Measurements from ENCODE around the gene NKX1-1.

Gene NKX1-1

GRCh38 chr4:1368421-1369090, 37.7 kb downstream of the NKX1-1 start:
- TF ChIP-seq GATA3 (IDR thresholded peaks at IDR 0.05; ENCODE audit: low read depth, low read length) (no peak), GATA2 (IDR thresholded peaks at IDR 0.05; ENCODE audit: low read depth, low read length) (no peak)

GRCh38 chr4:1367936-1368289, 38.3 kb downstream of the NKX1-1 start:
- TF ChIP-seq GATA2 (IDR thresholded peaks at IDR 0.05; ENCODE audit: low read depth, low read length) (no peak), GATA3 (IDR thresholded peaks at IDR 0.05; ENCODE audit: low read depth, low read length) (no peak)

GRCh38 chr4:1367230-1367935, 38.9 kb downstream of the NKX1-1 start:
- TF ChIP-seq GATA3 (IDR thresholded peaks at IDR 0.05; ENCODE audit: low read depth, low read length), result no peak
- TF ChIP-seq GATA2 (IDR thresholded peaks at IDR 0.05; ENCODE audit: low read depth, low read length), result no peak

- TF ChIP-seq GATA2 (IDR thresholded peaks at IDR 0.05; ENCODE audit: low read depth, low read length), result no peak
Observed at GRCh38 chr4:1366371-1367229, 39.6 kb downstream of the NKX1-1 start.

GRCh38 chr4:1365271-1366178, 40.7 kb downstream of the NKX1-1 start:
- no peak for TF ChIP-seq GATA2 (IDR thresholded peaks at IDR 0.05; ENCODE audit: low read depth, low read length)
- no peak for TF ChIP-seq GATA3 (IDR thresholded peaks at IDR 0.05; ENCODE audit: low read depth, low read length)

GRCh38 chr4:1364748-1365147, 41.5 kb downstream of the NKX1-1 start:
- TF ChIP-seq GATA3 (IDR thresholded peaks at IDR 0.05; ENCODE audit: low read depth, low read length) (no peak), GATA2 (IDR thresholded peaks at IDR 0.05; ENCODE audit: low read depth, low read length) (no peak)

GRCh38 chr4:1364217-1364616, 42.0 kb downstream of the NKX1-1 start:
- TF ChIP-seq GATA3 (IDR thresholded peaks at IDR 0.05; ENCODE audit: low read depth, low read length) (no peak), GATA2 (IDR thresholded peaks at IDR 0.05; ENCODE audit: low read depth, low read length) (no peak)

GRCh38 chr4:1363513-1363912, 42.7 kb downstream of the NKX1-1 start:
- TF ChIP-seq GATA2 (IDR thresholded peaks at IDR 0.05; ENCODE audit: low read depth, low read length) (no peak), GATA3 (IDR thresholded peaks at IDR 0.05; ENCODE audit: low read depth, low read length) (no peak)

GRCh38 chr4:1362521-1362920, 43.7 kb downstream of the NKX1-1 start:
- no peak for TF ChIP-seq GATA3 (IDR thresholded peaks at IDR 0.05; ENCODE audit: low read depth, low read length)
- TF ChIP-seq GATA2 (IDR thresholded peaks at IDR 0.05; ENCODE audit: low read depth, low read length), result no peak

- TF ChIP-seq GATA2 (IDR thresholded peaks at IDR 0.05; ENCODE audit: low read depth, low read length) (no peak), GATA3 (IDR thresholded peaks at IDR 0.05; ENCODE audit: low read depth, low read length) (no peak)
Observed at GRCh38 chr4:1362046-1362445, 44.2 kb downstream of the NKX1-1 start.

GRCh38 chr4:1361431-1361830, 44.8 kb downstream of the NKX1-1 start:
- TF ChIP-seq GATA3 (IDR thresholded peaks at IDR 0.05; ENCODE audit: low read depth, low read length) (no peak), GATA2 (IDR thresholded peaks at IDR 0.05; ENCODE audit: low read depth, low read length) (no peak)

- TF ChIP-seq GATA2 (IDR thresholded peaks at IDR 0.05; ENCODE audit: low read depth, low read length) (no peak), GATA3 (IDR thresholded peaks at IDR 0.05; ENCODE audit: low read depth, low read length) (no peak)
Observed at GRCh38 chr4:1360423-1361283, 45.6 kb downstream of the NKX1-1 start.

- TF ChIP-seq GATA3 (IDR thresholded peaks at IDR 0.05; ENCODE audit: low read depth, low read length) (no peak), GATA2 (IDR thresholded peaks at IDR 0.05; ENCODE audit: low read depth, low read length) (no peak)
Observed at GRCh38 chr4:1359976-1360375, 46.3 kb downstream of the NKX1-1 start.

Data from SH-SY5Y (cell line).